H4 (cell line): ENCODE measurements around the gene JADE3. TPM values are rescaled to one million over a fixed set of nuclear protein-coding genes. Genes with fewer than 3 reads are reported as not detected.

Experiments
- total RNA-seq: library from RNA; depleted of rRNA; stranded (reverse); fragments of >200 nt; shearing (Covaris generic); gene quantifications from 2 replicates; pipeline ENCODE4 v1.2.3, GENCODE V29; 2014; rRNA removed

The JADE3 gene
- total RNA-seq, 1 experiment from 2014 or later = 4.6 TPM

Other genes starting within 250 kb of the JADE3 start
- 4.2 and 5.9 TPM in 2 replicates for gene SLC9A7, start 153.3 kb upstream of the JADE3 start, total RNA-seq
- gene RP2, start 75.4 kb upstream of the JADE3 start, total RNA-seq = 14.8 and 17.4 TPM in 2 replicates
- gene RGN, start 166.0 kb downstream of the JADE3 start, total RNA-seq = not detected in 2 replicates
- gene NDUFB11, start 232.3 kb downstream of the JADE3 start, total RNA-seq = 129 and 138 TPM in 2 replicates
- 37.9 and 42.3 TPM in 2 replicates for gene RBM10, start 232.8 kb downstream of the JADE3 start, total RNA-seq